ENCODE measurements around the gene MARVELD1. TPM values are rescaled to one million over a fixed set of nuclear protein-coding genes. Genes with fewer than 3 reads are reported as not detected.

MARVELD1 gene
- total and polyA plus RNA-seq, 2 of the 13 experiments (the other 11 are each of a cell fraction or from before 2014, with no cell fraction given), result not detected

DNA sequence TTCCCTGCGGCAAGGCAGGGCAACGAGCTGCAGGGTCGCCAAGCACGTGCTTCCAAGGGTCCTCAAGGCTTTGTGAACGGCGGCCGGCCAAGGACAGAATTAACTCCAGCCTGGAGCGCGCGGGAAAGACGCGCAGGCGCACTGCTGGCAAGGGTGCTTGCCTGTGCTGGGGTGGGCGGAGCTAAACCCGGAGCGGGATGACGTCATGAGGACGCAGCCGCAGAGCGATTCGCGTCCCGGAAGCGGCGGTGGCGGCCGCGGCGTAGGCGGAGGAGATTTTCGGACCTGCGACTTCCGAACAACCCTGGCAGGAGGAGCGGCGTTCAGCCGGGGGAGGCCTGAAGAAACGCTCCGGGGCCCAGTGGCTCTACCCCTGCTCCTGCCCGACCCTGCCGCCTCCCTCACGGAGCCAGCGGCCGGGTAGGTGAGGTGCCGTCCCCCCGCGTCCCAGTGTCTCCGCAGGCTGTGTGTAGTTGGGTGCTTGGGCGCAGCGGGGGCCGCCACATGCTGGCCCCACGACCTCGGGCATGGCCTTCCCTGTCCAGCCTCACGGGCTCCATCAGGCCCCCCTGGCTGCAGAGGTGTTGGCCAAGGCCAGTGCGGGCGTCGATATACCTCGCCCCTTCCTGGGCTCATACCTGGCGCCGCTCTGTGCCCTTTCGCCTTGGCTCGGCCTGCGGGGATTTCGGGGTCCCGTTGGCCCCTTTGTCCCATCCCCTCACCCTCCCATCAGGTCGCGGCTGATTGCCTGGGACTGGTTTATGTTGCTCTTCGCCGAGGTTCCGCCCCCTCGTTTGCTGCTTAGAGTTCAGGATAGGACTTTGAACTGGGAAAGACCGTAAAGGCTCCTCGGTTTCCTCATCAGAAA lies 23.6 kb downstream of the MARVELD1 start, which contains the start of gene ZFYVE27 (continued):
- TF ChIP-seq MBD4 (IDR thresholded peaks at IDR 0.05; ENCODE audit: borderline replicate concordance, low read length) (peak; percentile 80; the same call in 1 of the 2 replicates), PITX1 (CRISPR knock-in tag; IDR thresholded peaks at IDR 0.05) (peak; percentile 60), ZNF441 (CRISPR knock-in tag; IDR thresholded peaks at IDR 0.05; ENCODE audit: borderline replicate concordance) (peak; percentile 85), ZNF234 (CRISPR knock-in tag; conservative IDR thresholded peaks at IDR 0.05) (peak; percentile 71; the same call in 1 of the 2 replicates), JDP2 (CRISPR knock-in tag; IDR thresholded peaks at IDR 0.05; ENCODE audit: borderline replicate concordance) (peak; percentile 83), CBX2 (IDR thresholded peaks at IDR 0.05; ENCODE audit: low read depth, low read length) (no peak), CBX2 (CRISPR knock-in tag; IDR thresholded peaks at IDR 0.05; ENCODE audit: low read depth) (0 out of 2 replicates have a peak, but pooled peaks have one; percentile 76), ZNF567 (CRISPR knock-in tag; IDR thresholded peaks at IDR 0.05; ENCODE audit: borderline replicate concordance) (peak; percentile 94)
- TF ChIP-seq, protein P1, sequence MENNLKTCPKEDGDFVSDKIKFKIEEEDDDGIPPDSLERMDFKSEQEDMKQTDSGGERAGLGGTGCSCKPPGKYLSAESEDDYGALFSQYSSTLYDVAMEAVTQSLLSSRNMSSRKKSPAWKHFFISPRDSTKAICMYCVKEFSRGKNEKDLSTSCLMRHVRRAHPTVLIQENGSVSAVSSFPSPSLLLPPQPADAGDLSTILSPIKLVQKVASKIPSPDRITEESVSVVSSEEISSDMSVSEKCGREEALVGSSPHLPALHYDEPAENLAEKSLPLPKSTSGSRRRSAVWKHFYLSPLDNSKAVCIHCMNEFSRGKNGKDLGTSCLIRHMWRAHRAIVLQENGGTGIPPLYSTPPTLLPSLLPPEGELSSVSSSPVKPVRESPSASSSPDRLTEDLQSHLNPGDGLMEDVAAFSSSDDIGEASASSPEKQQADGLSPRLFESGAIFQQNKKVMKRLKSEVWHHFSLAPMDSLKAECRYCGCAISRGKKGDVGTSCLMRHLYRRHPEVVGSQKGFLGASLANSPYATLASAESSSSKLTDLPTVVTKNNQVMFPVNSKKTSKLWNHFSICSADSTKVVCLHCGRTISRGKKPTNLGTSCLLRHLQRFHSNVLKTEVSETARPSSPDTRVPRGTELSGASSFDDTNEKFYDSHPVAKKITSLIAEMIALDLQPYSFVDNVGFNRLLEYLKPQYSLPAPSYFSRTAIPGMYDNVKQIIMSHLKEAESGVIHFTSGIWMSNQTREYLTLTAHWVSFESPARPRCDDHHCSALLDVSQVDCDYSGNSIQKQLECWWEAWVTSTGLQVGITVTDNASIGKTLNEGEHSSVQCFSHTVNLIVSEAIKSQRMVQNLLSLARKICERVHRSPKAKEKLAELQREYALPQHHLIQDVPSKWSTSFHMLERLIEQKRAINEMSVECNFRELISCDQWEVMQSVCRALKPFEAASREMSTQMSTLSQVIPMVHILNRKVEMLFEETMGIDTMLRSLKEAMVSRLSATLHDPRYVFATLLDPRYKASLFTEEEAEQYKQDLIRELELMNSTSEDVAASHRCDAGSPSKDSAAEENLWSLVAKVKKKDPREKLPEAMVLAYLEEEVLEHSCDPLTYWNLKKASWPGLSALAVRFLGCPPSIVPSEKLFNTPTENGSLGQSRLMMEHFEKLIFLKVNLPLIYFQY (CRISPR knock-in tag; IDR thresholded peaks at IDR 0.05; ENCODE audit: borderline replicate concordance), result no peak
- TF ChIP-seq, protein P2, sequence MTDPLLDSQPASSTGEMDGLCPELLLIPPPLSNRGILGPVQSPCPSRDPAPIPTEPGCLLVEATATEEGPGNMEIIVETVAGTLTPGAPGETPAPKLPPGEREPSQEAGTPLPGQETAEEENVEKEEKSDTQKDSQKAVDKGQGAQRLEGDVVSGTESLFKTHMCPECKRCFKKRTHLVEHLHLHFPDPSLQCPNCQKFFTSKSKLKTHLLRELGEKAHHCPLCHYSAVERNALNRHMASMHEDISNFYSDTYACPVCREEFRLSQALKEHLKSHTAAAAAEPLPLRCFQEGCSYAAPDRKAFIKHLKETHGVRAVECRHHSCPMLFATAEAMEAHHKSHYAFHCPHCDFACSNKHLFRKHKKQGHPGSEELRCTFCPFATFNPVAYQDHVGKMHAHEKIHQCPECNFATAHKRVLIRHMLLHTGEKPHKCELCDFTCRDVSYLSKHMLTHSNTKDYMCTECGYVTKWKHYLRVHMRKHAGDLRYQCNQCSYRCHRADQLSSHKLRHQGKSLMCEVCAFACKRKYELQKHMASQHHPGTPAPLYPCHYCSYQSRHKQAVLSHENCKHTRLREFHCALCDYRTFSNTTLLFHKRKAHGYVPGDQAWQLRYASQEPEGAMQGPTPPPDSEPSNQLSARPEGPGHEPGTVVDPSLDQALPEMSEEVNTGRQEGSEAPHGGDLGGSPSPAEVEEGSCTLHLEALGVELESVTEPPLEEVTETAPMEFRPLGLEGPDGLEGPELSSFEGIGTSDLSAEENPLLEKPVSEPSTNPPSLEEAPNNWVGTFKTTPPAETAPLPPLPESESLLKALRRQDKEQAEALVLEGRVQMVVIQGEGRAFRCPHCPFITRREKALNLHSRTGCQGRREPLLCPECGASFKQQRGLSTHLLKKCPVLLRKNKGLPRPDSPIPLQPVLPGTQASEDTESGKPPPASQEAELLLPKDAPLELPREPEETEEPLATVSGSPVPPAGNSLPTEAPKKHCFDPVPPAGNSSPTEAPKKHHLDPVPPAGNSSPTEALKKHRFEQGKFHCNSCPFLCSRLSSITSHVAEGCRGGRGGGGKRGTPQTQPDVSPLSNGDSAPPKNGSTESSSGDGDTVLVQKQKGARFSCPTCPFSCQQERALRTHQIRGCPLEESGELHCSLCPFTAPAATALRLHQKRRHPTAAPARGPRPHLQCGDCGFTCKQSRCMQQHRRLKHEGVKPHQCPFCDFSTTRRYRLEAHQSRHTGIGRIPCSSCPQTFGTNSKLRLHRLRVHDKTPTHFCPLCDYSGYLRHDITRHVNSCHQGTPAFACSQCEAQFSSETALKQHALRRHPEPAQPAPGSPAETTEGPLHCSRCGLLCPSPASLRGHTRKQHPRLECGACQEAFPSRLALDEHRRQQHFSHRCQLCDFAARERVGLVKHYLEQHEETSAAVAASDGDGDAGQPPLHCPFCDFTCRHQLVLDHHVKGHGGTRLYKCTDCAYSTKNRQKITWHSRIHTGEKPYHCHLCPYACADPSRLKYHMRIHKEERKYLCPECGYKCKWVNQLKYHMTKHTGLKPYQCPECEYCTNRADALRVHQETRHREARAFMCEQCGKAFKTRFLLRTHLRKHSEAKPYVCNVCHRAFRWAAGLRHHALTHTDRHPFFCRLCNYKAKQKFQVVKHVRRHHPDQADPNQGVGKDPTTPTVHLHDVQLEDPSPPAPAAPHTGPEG (CRISPR knock-in tag; IDR thresholded peaks at IDR 0.05), result peak; percentile 92
- TF ChIP-seq, protein P3, sequence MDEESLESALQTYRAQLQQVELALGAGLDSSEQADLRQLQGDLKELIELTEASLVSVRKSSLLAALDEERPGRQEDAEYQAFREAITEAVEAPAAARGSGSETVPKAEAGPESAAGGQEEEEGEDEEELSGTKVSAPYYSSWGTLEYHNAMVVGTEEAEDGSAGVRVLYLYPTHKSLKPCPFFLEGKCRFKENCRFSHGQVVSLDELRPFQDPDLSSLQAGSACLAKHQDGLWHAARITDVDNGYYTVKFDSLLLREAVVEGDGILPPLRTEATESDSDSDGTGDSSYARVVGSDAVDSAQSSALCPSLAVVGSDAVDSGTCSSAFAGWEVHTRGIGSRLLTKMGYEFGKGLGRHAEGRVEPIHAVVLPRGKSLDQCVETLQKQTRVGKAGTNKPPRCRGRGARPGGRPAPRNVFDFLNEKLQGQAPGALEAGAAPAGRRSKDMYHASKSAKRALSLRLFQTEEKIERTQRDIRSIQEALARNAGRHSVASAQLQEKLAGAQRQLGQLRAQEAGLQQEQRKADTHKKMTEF (CRISPR knock-in tag; IDR thresholded peaks at IDR 0.05), result peak; percentile 90
- TF ChIP-seq, protein P4, sequence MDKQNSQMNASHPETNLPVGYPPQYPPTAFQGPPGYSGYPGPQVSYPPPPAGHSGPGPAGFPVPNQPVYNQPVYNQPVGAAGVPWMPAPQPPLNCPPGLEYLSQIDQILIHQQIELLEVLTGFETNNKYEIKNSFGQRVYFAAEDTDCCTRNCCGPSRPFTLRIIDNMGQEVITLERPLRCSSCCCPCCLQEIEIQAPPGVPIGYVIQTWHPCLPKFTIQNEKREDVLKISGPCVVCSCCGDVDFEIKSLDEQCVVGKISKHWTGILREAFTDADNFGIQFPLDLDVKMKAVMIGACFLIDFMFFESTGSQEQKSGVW (CRISPR knock-in tag; IDR thresholded peaks at IDR 0.05; ENCODE audit: borderline replicate concordance), result peak; percentile 90
- TF ChIP-seq, protein P5, sequence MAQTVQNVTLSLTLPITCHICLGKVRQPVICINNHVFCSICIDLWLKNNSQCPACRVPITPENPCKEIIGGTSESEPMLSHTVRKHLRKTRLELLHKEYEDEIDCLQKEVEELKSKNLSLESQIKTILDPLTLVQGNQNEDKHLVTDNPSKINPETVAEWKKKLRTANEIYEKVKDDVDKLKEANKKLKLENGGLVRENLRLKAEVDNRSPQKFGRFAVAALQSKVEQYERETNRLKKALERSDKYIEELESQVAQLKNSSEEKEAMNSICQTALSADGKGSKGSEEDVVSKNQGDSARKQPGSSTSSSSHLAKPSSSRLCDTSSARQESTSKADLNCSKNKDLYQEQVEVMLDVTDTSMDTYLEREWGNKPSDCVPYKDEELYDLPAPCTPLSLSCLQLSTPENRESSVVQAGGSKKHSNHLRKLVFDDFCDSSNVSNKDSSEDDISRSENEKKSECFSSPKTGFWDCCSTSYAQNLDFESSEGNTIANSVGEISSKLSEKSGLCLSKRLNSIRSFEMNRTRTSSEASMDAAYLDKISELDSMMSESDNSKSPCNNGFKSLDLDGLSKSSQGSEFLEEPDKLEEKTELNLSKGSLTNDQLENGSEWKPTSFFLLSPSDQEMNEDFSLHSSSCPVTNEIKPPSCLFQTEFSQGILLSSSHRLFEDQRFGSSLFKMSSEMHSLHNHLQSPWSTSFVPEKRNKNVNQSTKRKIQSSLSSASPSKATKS (CRISPR knock-in tag; IDR thresholded peaks at IDR 0.05), result no peak

All from HepG2 (cell line).